Measurements from ENCODE around the gene PLAAT3.
A peak's percentile ranks its signal among the peaks of the same experiment; 100 is the strongest.

DNA sequence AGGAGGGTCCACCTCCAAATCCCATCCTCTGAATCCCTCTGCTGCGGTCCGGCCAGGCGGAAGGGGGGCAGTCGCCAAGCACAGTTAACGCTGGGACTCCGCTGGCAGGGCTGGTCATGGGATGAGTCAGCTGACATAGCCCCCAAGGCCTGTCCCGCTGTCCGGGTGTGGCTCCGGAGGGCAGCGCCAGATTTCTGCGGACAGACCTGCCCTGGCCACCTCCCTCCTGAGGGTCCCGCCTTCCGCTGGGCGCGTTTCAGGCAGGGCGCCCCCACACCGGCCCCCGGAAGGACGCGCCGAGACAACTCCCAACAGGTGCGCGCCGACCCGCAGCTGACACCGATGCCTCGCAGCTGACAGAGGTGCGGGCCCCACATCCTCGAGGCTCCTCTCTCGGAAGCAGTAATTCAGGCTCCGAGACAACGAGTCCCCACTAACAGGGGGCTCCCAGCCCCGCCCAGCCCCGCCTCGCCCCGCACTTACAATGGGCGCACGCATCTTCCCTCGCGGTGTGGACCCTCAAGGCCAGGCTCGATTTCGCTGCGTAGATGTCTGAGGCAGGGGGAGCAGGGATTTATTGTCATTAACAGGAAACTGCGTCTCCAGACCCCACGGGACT, 607 bp downstream of the PLAAT3 start:
- TF ChIP-seq, protein P1, sequence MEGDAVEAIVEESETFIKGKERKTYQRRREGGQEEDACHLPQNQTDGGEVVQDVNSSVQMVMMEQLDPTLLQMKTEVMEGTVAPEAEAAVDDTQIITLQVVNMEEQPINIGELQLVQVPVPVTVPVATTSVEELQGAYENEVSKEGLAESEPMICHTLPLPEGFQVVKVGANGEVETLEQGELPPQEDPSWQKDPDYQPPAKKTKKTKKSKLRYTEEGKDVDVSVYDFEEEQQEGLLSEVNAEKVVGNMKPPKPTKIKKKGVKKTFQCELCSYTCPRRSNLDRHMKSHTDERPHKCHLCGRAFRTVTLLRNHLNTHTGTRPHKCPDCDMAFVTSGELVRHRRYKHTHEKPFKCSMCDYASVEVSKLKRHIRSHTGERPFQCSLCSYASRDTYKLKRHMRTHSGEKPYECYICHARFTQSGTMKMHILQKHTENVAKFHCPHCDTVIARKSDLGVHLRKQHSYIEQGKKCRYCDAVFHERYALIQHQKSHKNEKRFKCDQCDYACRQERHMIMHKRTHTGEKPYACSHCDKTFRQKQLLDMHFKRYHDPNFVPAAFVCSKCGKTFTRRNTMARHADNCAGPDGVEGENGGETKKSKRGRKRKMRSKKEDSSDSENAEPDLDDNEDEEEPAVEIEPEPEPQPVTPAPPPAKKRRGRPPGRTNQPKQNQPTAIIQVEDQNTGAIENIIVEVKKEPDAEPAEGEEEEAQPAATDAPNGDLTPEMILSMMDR (IDR thresholded peaks at IDR 0.05; ENCODE audit: poor library complexity, severe bottlenecking) = no peak
- TF ChIP-seq EZH2 (IDR thresholded peaks at IDR 0.05; ENCODE audit: borderline replicate concordance, insufficient read depth, low read length, poor library complexity, severe bottlenecking) (no peak), POLR2AphosphoS5 (IDR thresholded peaks at IDR 0.05) (peak; percentile 19), MXI1 (conservative IDR thresholded peaks at IDR 0.05; ENCODE audit: poor library complexity, severe bottlenecking) (no peak), TAF1 (IDR thresholded peaks at IDR 0.05; ENCODE audit: low read depth) (no peak)
- TF ChIP-seq, protein P2, sequence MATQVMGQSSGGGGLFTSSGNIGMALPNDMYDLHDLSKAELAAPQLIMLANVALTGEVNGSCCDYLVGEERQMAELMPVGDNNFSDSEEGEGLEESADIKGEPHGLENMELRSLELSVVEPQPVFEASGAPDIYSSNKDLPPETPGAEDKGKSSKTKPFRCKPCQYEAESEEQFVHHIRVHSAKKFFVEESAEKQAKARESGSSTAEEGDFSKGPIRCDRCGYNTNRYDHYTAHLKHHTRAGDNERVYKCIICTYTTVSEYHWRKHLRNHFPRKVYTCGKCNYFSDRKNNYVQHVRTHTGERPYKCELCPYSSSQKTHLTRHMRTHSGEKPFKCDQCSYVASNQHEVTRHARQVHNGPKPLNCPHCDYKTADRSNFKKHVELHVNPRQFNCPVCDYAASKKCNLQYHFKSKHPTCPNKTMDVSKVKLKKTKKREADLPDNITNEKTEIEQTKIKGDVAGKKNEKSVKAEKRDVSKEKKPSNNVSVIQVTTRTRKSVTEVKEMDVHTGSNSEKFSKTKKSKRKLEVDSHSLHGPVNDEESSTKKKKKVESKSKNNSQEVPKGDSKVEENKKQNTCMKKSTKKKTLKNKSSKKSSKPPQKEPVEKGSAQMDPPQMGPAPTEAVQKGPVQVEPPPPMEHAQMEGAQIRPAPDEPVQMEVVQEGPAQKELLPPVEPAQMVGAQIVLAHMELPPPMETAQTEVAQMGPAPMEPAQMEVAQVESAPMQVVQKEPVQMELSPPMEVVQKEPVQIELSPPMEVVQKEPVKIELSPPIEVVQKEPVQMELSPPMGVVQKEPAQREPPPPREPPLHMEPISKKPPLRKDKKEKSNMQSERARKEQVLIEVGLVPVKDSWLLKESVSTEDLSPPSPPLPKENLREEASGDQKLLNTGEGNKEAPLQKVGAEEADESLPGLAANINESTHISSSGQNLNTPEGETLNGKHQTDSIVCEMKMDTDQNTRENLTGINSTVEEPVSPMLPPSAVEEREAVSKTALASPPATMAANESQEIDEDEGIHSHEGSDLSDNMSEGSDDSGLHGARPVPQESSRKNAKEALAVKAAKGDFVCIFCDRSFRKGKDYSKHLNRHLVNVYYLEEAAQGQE (IDR thresholded peaks at IDR 0.05; ENCODE audit: borderline replicate concordance) = no peak

Data from neural cell (in vitro differentiated cells).